Uterus (tissue), 4 donors: ENCODE measurements around the gene PTCH1. TPM values are rescaled to one million over a fixed set of nuclear protein-coding genes. Genes with fewer than 3 reads are reported as not detected.
A peak's percentile ranks its signal among the peaks of the same experiment; 100 is the strongest.

ENCODE experiments used
- DNase-seq, 2 donors: peaks; one replicate each; pipeline ENCODE4 v3.0.0-alpha.2; 2019 to 2020
- H3K27ac ChIP-seq, 2 donors: fragments of 200-600 bp; sonication (generic); 1 replicate in 1 of 2; 2 replicates in 1 of 2; pipeline ENCODE4 v1.5.1; 2016 to 2018
- H3K27me3 ChIP-seq, 2 donors: fragments of 200-600 bp; sonication (generic); one replicate each; pipeline ENCODE4 v1.5.1; 2018 to 2019; ENCODE audit warnings: control low read depth in 1 of 2
- H3K36me3 ChIP-seq, 2 donors: fragments of 200-600 bp; sonication (generic); one replicate each; pipeline ENCODE4 v1.5.1; 2019; ENCODE audit warnings: control low read depth in 1 of 2
- H3K4me1 ChIP-seq, 2 donors: fragments of 200-600 bp; sonication (generic); one replicate each; pipeline ENCODE4 v1.5.1; 2018 to 2019; ENCODE audit warnings: control low read depth in 1 of 2
- H3K4me3 ChIP-seq, 2 donors: fragments of 200-600 bp; sonication (generic); 1 replicate in 1 of 2; 2 replicates in 1 of 2; pipeline ENCODE4 v1.5.1; 2018 to 2019; ENCODE audit warnings: mild to moderate bottlenecking in 1 of 2
- H3K9me3 ChIP-seq, 2 donors: fragments of 200-600 bp; sonication (generic); one replicate each; pipeline ENCODE4 v1.5.1; 2019; ENCODE audit warnings: control low read depth in 1 of 2
- POLR2A ChIP-seq, 2 donors: fragments of 450-650 bp; IDR thresholded peaks; one replicate each; pipeline ENCODE4 v1.6.1; 2016; ENCODE audit warnings: antibody characterized with exemption in 2 of 2, mild to moderate bottlenecking in 1 of 2, moderate library complexity in 1 of 2
- intact Hi-C: fragments of 100-400 bp; cut with DNase I; formaldehyde crosslinking; loops from one replicate; pipeline ENCODE4 v1.15.1; 2023; ENCODE audit warnings: low total_unique reads
- small RNA-seq: library from RNA; depleted of rRNA; stranded (forward); fragments of <200 nt; gene quantifications from one replicate; pipeline ENCODE3, GENCODE V24; 2016
- total RNA-seq, 4 donors: library from RNA; depleted of rRNA in 3 of 4; stranded (reverse); fragments of >200 nt in 3 of 4; gene quantifications; one replicate each; pipeline versions ENCODE4 v1.1.0 to v1.2.4, GENCODE V29; 2014 to 2023
- TF ChIP-seq, protein P1 (sequence below), 4 experiments: fragments of 200-600 bp in 2 of 4; fragments of 450-650 bp in 2 of 4; sonication (generic) in 2 of 4; IDR thresholded peaks; one replicate each; pipeline ENCODE4 v1.5.1; 2016 to 2019; ENCODE audit warnings: antibody characterized with exemption in 4 of 4, mild to moderate bottlenecking in 2 of 4, moderate library complexity in 1 of 4
- donor health status: DM: yes; HTN: yes; CAD: no.

PTCH1 gene
- total RNA-seq, 4 donors from 2014 or later = 7.4 to 24.6 (median 10.8) TPM

DNA sequence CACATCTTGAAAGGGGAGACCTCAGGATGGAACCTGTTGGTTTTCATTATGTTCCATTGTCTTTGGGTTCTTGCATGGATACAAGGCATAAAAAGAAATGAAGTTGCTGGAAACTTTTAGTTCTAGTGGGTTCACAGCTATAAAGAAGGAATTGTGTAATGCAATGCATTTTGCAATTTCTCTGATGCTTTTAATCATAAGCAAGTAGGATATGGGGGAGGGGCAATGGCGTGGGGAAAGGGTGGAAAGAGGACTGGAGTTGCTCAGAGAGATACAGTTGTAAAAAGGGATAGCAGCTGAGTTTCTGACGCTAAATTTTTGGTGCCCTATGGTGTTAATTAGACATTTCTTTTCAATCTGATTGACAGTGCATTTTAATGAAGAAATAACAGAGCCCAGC is 110.7 kb downstream of the PTCH1 start:
- TF ChIP-seq POLR2A (IDR thresholded peaks at IDR 0.05) = no peak
- Histone ChIP-seq H3K9me3 (no peaks in the 10 kb centered on the region), H3K4me3 (no peak overlapping the region), H3K27ac (no peak overlapping the region), H3K27me3 (no peaks in the 10 kb centered on the region), H3K36me3 (no peaks in the 10 kb centered on the region), H3K4me1 (no peaks in the 10 kb centered on the region)
- intact Hi-C loops = no loop called here
- peak in 1 of 2 donors; percentile 47 for DNase-seq

DNA sequence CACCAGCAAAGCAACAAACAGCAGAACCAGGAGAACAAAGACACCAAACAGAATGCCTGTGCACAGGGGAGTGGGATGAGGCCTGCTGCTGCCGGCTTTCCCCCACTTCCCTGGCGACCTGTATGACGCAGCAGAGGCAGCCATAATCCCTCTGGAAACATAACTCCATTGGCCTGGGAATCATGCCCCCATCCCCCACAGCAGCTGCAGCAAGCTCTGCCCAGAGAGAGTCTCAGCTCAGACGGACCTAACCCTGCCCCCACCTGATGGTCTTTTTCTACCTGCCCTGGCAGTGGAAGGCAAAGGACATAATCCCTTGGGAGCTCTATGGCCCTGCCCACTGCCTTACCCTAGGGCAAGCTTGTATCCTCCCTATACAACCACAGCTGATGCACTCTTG is 117.5 kb downstream of the PTCH1 start:
- no peak for DNase-seq
- H3K9me3 ChIP-seq = no peaks in the 10 kb centered on the region
- TF ChIP-seq, protein P1, sequence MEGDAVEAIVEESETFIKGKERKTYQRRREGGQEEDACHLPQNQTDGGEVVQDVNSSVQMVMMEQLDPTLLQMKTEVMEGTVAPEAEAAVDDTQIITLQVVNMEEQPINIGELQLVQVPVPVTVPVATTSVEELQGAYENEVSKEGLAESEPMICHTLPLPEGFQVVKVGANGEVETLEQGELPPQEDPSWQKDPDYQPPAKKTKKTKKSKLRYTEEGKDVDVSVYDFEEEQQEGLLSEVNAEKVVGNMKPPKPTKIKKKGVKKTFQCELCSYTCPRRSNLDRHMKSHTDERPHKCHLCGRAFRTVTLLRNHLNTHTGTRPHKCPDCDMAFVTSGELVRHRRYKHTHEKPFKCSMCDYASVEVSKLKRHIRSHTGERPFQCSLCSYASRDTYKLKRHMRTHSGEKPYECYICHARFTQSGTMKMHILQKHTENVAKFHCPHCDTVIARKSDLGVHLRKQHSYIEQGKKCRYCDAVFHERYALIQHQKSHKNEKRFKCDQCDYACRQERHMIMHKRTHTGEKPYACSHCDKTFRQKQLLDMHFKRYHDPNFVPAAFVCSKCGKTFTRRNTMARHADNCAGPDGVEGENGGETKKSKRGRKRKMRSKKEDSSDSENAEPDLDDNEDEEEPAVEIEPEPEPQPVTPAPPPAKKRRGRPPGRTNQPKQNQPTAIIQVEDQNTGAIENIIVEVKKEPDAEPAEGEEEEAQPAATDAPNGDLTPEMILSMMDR (IDR thresholded peaks at IDR 0.05) = no peak
- TF ChIP-seq POLR2A (IDR thresholded peaks at IDR 0.05) = no peak
- H3K27me3 ChIP-seq = no peaks in the 10 kb centered on the region
- intact Hi-C loops = no loop called here
- no peak overlapping the region for H3K27ac ChIP-seq
- H3K4me1 ChIP-seq = no peaks in the 10 kb centered on the region
- H3K4me3 ChIP-seq = no peak overlapping the region
- H3K36me3 ChIP-seq = no peaks in the 10 kb centered on the region

Small RNA genes lying within 50 kb of the gene (small RNA-seq; reads per million reads assigned to genes)
- gene MT1P1 = not detected

Other genes with a start within 250 kb of the PTCH1 start
- gene FANCC, start 199.3 kb downstream of the PTCH1 start, total RNA-seq = 10 to 100 TPM in 3 of 4 donors, 1 to 10 TPM in 1; 4.1 to 21.4 (median 15.9) TPM